SK-N-SH (cell line): Measurements from ENCODE around the gene IL16. TPM values are rescaled to one million over a fixed set of nuclear protein-coding genes. Genes with fewer than 3 reads are reported as not detected.

ENCODE experiments used
- CTCF ChIA-PET: fragments of 300-600, 350-600 bp; formaldehyde crosslinking; extraction: SDS; loops from one replicate; lab custom pipeline; 2021; lab: Yijun Ruan, JAX
- POLR2A ChIA-PET: fragments of 350-600 bp; sonication (Branson Sonifier 250); formaldehyde crosslinking; extraction: SDS; loops from one replicate; lab custom pipeline; 2020; ENCODE audit warnings: antibody characterized with exemption, inconsistent platforms; lab: Yijun Ruan, JAX
- DNase-seq: peaks from one replicate; pipeline ENCODE4 v3.0.0; 2012
- H2AFZ ChIP-seq: fragments of 200-600 bp; sonication (generic); 2 replicates; pipeline ENCODE4 v1.8.1; 2016; ENCODE audit warnings: antibody characterized with exemption, mild to moderate bottlenecking, low read depth
- H3F3A ChIP-seq: fragments of 200-600 bp; sonication (generic); replicated peaks from 2 replicates; pipeline ENCODE3; 2016; ENCODE audit warnings: antibody characterized with exemption, mild to moderate bottlenecking; ENCODE audit not compliant: insufficient read depth
- H3K27ac ChIP-seq, 2 experiments: fragments of 200-500 bp in 1 of 2; fragments of 200-600 bp in 1 of 2; sonication (Bioruptor generic) in 1 of 2; sonication (generic), shearing (Covaris generic) in 1 of 2; 2 replicates each; pipeline versions ENCODE4 v1.5.1 to v1.6.1; 2014 to 2016; ENCODE audit warnings: low read depth in 2 of 2, inconsistent platforms in 1 of 2, low read length in 1 of 2, mild to moderate bottlenecking in 1 of 2, mixed read lengths in 1 of 2
- H3K27me3 ChIP-seq: fragments of 200-600 bp; sonication (generic), shearing (Covaris generic); 2 replicates; pipeline ENCODE4 v1.6.1; 2016; ENCODE audit warnings: mixed run types; ENCODE audit not compliant: insufficient read depth
- H3K36me3 ChIP-seq, 2 experiments: fragments of 200-500 bp in 1 of 2; fragments of 200-600 bp in 1 of 2; sonication (Bioruptor generic) in 1 of 2; sonication (generic) in 1 of 2; replicated peaks in 1 of 2; 2 replicates each; pipeline versions ENCODE3 to v1.5.1; 2014 to 2016; ENCODE audit warnings: low read length in 1 of 2, mild to moderate bottlenecking in 1 of 2; ENCODE audit not compliant: insufficient read depth in 2 of 2, control insufficient read depth in 1 of 2
- H3K4me1 ChIP-seq, 2 experiments: fragments of 200-500 bp in 1 of 2; fragments of 200-600 bp in 1 of 2; sonication (Bioruptor generic) in 1 of 2; sonication (generic), shearing (Covaris generic) in 1 of 2; 2 replicates each; pipeline versions ENCODE4 v1.5.1 to v1.6.1; 2014 to 2016; ENCODE audit warnings: low read depth in 1 of 2, low read length in 1 of 2, mixed run types in 1 of 2; ENCODE audit not compliant: insufficient read depth in 2 of 2, control insufficient read depth in 1 of 2
- H3K4me2 ChIP-seq: fragments of 200-600 bp; sonication (generic), shearing (Covaris generic); 2 replicates; pipeline ENCODE4 v1.6.1; 2017; ENCODE audit warnings: mixed run types
- H3K4me3 ChIP-seq, 2 experiments: fragments of 200-500 bp in 1 of 2; fragments of 200-600 bp in 1 of 2; sonication (Bioruptor generic) in 1 of 2; sonication (generic), shearing (Covaris generic) in 1 of 2; 2 replicates each; pipeline versions ENCODE4 v1.5.1 to v1.8.1; 2014 to 2016; ENCODE audit warnings: low read depth in 2 of 2, inconsistent platforms in 1 of 2, low read length in 1 of 2, mild to moderate bottlenecking in 1 of 2, mixed read lengths in 1 of 2, moderate library complexity in 1 of 2
- H3K79me2 ChIP-seq: fragments of 200-600 bp; sonication (generic); 2 replicates; pipeline ENCODE4 v1.8.1; 2017; ENCODE audit warnings: mild to moderate bottlenecking; ENCODE audit not compliant: insufficient read depth
- H3K9ac ChIP-seq: fragments of 200-600 bp; sonication (generic); 2 replicates; pipeline ENCODE4 v1.6.1; 2017; ENCODE audit warnings: mixed run types
- H3K9me2 ChIP-seq: fragments of 200-600 bp; sonication (generic); 2 replicates; pipeline ENCODE4 v1.6.1; 2017; ENCODE audit warnings: mixed run types
- H3K9me3 ChIP-seq: fragments of 200-600 bp; sonication (generic); 2 replicates; pipeline ENCODE4 v1.6.1; 2017; ENCODE audit warnings: mixed run types, mild to moderate bottlenecking, moderate library complexity
- H4K20me1 ChIP-seq: fragments of 200-600 bp; sonication (generic); 2 replicates; pipeline ENCODE4 v1.6.1; 2017; ENCODE audit warnings: mild to moderate bottlenecking, mixed run types; ENCODE audit not compliant: insufficient read depth
- CHD2 ChIP-seq: fragments of 150-350 bp; IDR thresholded peaks from 2 replicates; pipeline ENCODE4 v1.6.1; 2018; ENCODE audit warnings: low read length; ENCODE audit not compliant: partially characterized antibody
- ELF1 ChIP-seq: IDR thresholded peaks from 2 replicates; pipeline ENCODE4 v1.4.0; 2012
- EZH2phosphoT487 ChIP-seq: fragments of 200-600 bp; sonication (generic); IDR thresholded peaks from 2 replicates; pipeline ENCODE4 v1.6.1; 2017; ENCODE audit warnings: low read depth, mixed run types, mild to moderate bottlenecking, antibody characterized with exemption, moderate library complexity, borderline replicate concordance
- FOXJ3 ChIP-seq: sonication (generic); formaldehyde crosslinking; IDR thresholded peaks from 2 replicates; pipeline ENCODE4 v1.5.1; 2020; ENCODE audit warnings: mild to moderate bottlenecking, missing genetic modification reagents
- GABPA ChIP-seq: IDR thresholded peaks from 2 replicates; pipeline ENCODE4 v1.4.0; 2012; ENCODE audit warnings: low read depth, mild to moderate bottlenecking
- GATA2 ChIP-seq: sonication (generic); formaldehyde crosslinking; IDR thresholded peaks from 2 replicates; pipeline ENCODE4 v1.5.0; 2020; ENCODE audit warnings: mild to moderate bottlenecking, missing genetic modification reagents
- MAX ChIP-seq: IDR thresholded peaks from 2 replicates; pipeline ENCODE4 v1.4.0; 2012; ENCODE audit warnings: low read depth
- NFIC ChIP-seq: IDR thresholded peaks from 2 replicates; pipeline ENCODE4 v1.4.0; 2012; ENCODE audit warnings: borderline replicate concordance
- POLR2AphosphoS5 ChIP-seq: IDR thresholded peaks from 2 replicates; pipeline ENCODE4 v1.6.1; 2012; ENCODE audit warnings: low read depth, low read length
- RCOR1 ChIP-seq: fragments of 150-350 bp; IDR thresholded peaks from 2 replicates; pipeline ENCODE4 v1.6.1; 2017; ENCODE audit warnings: antibody characterized with exemption, low read length
- SIN3A ChIP-seq: IDR thresholded peaks from 2 replicates; pipeline ENCODE4 v1.6.1; 2012; ENCODE audit warnings: low read depth, mild to moderate bottlenecking, low read length, moderate library complexity, borderline replicate concordance
- SMC3 ChIP-seq: IDR thresholded peaks from 2 replicates; pipeline ENCODE4 v1.6.1; 2012; ENCODE audit warnings: low read depth, low read length, improper control_type of control experiment
- TAF1 ChIP-seq: IDR thresholded peaks from 2 replicates; pipeline ENCODE4 v1.6.1; 2012; ENCODE audit warnings: low read depth, mild to moderate bottlenecking, low read length, moderate library complexity, borderline replicate concordance
- TEAD4 ChIP-seq: IDR thresholded peaks from 2 replicates; pipeline ENCODE4 v1.4.0; 2012; ENCODE audit warnings: mild to moderate bottlenecking, borderline replicate concordance; ENCODE audit not compliant: insufficient read depth
- ZBTB33 ChIP-seq: IDR thresholded peaks from 2 replicates; pipeline ENCODE4 v1.4.0; 2012; ENCODE audit warnings: low read depth, borderline replicate concordance
- WGBS: methylation state at CpG from one replicate; pipeline ENCODE4 v1.1.6; 2017; ENCODE audit warnings: low lambda C conversion rate; 5-methylcytosine and 5-hydroxymethylcytosine counted together
- polyA plus RNA-seq, 3 experiments: library from polyadenylated mRNA; depleted of rRNA; stranded (reverse); fragments of >200 nt; gene quantifications; 2 replicates each; pipeline ENCODE4 v1.2.3, GENCODE V29; 2012
- TF ChIP-seq, protein P1 (sequence below): IDR thresholded peaks from 2 replicates; pipeline ENCODE4; 2012
- TF ChIP-seq, protein P2 (sequence below): IDR thresholded peaks from 2 replicates; pipeline ENCODE4 v1.6.1; 2012; ENCODE audit warnings: mild to moderate bottlenecking, low read depth, low read length, moderate library complexity
- TF ChIP-seq, protein P3 (sequence below): fragments of 150-350 bp; IDR thresholded peaks from 2 replicates; pipeline ENCODE4 v1.6.1; 2016; ENCODE audit warnings: mild to moderate bottlenecking, low read depth, low read length
- TF ChIP-seq, protein P4 (sequence below): fragments of 150-350 bp; IDR thresholded peaks from 2 replicates; pipeline ENCODE4 v1.6.1; 2017; ENCODE audit warnings: antibody characterized with exemption, low read length, low read depth, borderline replicate concordance

IL16 gene
- polyA plus RNA-seq, 1 of the 3 experiments (the other 2 are of a cell fraction) = not detected

GRCh38 chr15:81274255-81274654 lies 77.6 kb downstream of the IL16 start (continued):
- TF ChIP-seq, protein P1, sequence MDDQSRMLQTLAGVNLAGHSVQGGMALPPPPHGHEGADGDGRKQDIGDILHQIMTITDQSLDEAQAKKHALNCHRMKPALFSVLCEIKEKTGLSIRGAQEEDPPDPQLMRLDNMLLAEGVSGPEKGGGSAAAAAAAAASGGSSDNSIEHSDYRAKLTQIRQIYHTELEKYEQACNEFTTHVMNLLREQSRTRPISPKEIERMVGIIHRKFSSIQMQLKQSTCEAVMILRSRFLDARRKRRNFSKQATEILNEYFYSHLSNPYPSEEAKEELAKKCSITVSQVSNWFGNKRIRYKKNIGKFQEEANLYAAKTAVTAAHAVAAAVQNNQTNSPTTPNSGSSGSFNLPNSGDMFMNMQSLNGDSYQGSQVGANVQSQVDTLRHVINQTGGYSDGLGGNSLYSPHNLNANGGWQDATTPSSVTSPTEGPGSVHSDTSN = no peak
- TF ChIP-seq GABPA (no peak), ELF1 (no peak)

DNA sequence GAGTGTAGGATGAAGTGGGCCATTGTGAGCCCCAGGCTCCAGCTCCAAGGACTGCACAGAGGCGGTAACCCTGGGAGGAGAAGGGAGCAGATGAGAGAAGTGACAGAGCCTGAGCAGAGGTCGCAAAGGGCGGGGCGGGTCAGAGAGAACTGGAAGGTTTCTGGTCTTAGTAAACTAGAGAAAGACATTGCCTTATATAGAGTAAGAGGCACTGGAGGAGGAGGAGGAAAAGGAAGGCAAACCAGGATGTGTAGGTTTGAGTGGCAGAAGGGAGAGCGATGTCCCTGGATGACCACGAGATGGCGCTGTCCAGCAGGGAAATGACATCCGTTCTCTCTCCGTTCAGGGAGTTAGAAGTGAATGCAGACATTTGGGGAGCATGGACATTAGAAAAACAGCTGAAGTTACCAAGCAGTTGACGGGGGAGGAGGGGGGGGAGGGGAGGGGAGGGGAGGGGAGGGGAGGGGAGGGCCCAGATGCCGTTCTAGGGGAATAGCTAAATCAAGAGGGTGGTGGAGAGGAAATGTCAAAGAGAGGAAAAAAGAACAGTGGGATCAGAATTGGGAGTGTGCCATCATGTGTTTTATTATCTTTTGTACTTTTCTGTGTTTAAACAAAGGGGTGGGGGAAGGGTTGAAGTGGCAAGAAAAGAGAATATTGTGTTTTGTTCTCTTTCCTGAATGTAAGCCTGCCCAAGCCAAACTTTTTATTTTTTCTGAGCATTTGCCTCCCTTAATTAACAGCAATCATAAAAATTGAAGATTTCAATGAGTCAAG lies 78.4 kb downstream of the IL16 start:
- H4K20me1 ChIP-seq = no peaks in the 10 kb centered on the region
- no peaks in the 10 kb centered on the region for H3K9me2 ChIP-seq
- H3K9me3 ChIP-seq = 0 out of 2 replicates have a peak, but pooled peaks cover 11% of the 10 kb centered on the region
- H2AFZ ChIP-seq = no peak overlapping the region
- H3K9ac ChIP-seq = no peak overlapping the region
- no peaks in the 10 kb centered on the region for H3K36me3 ChIP-seq
- POLR2A ChIA-PET = no interaction called here
- WGBS = 9% methylated on average over 11 of the region's 11 CpGs
- DNase-seq = peak; percentile 74
- CTCF ChIA-PET = interaction anchor here (0.6 to 7.2 kb wide), 62 partner anchors 8 to 912 kb away, joined by 3 to 173 read pairs (median 4); partner anchors contain the start of gene STARD5
- H3K4me2 ChIP-seq = no peak overlapping the region
- no peak overlapping the region for H3K27ac ChIP-seq
- no peaks in the 10 kb centered on the region; a peak in 1 of 4 replicates for H3K4me1 ChIP-seq
- no peaks in the 10 kb centered on the region for H3K79me2 ChIP-seq
- peaks cover 15% of the 10 kb centered on the region; the same call in 1 of the 2 replicates for H3K27me3 ChIP-seq
- no peaks in the 10 kb centered on the region for H3F3A ChIP-seq
- H3K4me3 ChIP-seq = no peak overlapping the region; a peak in 1 of 4 replicates
- no peak for TF ChIP-seq NFIC
- TF ChIP-seq, protein P2, sequence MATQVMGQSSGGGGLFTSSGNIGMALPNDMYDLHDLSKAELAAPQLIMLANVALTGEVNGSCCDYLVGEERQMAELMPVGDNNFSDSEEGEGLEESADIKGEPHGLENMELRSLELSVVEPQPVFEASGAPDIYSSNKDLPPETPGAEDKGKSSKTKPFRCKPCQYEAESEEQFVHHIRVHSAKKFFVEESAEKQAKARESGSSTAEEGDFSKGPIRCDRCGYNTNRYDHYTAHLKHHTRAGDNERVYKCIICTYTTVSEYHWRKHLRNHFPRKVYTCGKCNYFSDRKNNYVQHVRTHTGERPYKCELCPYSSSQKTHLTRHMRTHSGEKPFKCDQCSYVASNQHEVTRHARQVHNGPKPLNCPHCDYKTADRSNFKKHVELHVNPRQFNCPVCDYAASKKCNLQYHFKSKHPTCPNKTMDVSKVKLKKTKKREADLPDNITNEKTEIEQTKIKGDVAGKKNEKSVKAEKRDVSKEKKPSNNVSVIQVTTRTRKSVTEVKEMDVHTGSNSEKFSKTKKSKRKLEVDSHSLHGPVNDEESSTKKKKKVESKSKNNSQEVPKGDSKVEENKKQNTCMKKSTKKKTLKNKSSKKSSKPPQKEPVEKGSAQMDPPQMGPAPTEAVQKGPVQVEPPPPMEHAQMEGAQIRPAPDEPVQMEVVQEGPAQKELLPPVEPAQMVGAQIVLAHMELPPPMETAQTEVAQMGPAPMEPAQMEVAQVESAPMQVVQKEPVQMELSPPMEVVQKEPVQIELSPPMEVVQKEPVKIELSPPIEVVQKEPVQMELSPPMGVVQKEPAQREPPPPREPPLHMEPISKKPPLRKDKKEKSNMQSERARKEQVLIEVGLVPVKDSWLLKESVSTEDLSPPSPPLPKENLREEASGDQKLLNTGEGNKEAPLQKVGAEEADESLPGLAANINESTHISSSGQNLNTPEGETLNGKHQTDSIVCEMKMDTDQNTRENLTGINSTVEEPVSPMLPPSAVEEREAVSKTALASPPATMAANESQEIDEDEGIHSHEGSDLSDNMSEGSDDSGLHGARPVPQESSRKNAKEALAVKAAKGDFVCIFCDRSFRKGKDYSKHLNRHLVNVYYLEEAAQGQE = no peak
- TF ChIP-seq ZBTB33 = no peak
- TF ChIP-seq POLR2AphosphoS5 = no peak
- TF ChIP-seq MAX = no peak
- no peak for TF ChIP-seq EZH2phosphoT487
- TF ChIP-seq FOXJ3 = no peak
- TF ChIP-seq GATA2 (CRISPR knock-in tag) = no peak
- TF ChIP-seq TAF1 = no peak
- TF ChIP-seq, protein P1 = peak; percentile 25; the same call in 1 of the 2 replicates
- TF ChIP-seq SIN3A = no peak
- TF ChIP-seq SMC3 = peak; percentile 96
- TF ChIP-seq RCOR1 = no peak
- no peak for TF ChIP-seq TEAD4
- TF ChIP-seq, protein P3, sequence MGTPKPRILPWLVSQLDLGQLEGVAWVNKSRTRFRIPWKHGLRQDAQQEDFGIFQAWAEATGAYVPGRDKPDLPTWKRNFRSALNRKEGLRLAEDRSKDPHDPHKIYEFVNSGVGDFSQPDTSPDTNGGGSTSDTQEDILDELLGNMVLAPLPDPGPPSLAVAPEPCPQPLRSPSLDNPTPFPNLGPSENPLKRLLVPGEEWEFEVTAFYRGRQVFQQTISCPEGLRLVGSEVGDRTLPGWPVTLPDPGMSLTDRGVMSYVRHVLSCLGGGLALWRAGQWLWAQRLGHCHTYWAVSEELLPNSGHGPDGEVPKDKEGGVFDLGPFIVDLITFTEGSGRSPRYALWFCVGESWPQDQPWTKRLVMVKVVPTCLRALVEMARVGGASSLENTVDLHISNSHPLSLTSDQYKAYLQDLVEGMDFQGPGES = no peak
- TF ChIP-seq, protein P4, sequence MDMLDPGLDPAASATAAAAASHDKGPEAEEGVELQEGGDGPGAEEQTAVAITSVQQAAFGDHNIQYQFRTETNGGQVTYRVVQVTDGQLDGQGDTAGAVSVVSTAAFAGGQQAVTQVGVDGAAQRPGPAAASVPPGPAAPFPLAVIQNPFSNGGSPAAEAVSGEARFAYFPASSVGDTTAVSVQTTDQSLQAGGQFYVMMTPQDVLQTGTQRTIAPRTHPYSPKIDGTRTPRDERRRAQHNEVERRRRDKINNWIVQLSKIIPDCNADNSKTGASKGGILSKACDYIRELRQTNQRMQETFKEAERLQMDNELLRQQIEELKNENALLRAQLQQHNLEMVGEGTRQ = no peak
- TF ChIP-seq CHD2 = peak; percentile 11
